ENCODE results near the gene PCBD1. TPM values are rescaled to one million over a fixed set of nuclear protein-coding genes. Genes with fewer than 3 reads are reported as not detected.

PCBD1 gene
- total RNA-seq, 2 donors from 2014 or later: 87.4 to 121 TPM

DNA sequence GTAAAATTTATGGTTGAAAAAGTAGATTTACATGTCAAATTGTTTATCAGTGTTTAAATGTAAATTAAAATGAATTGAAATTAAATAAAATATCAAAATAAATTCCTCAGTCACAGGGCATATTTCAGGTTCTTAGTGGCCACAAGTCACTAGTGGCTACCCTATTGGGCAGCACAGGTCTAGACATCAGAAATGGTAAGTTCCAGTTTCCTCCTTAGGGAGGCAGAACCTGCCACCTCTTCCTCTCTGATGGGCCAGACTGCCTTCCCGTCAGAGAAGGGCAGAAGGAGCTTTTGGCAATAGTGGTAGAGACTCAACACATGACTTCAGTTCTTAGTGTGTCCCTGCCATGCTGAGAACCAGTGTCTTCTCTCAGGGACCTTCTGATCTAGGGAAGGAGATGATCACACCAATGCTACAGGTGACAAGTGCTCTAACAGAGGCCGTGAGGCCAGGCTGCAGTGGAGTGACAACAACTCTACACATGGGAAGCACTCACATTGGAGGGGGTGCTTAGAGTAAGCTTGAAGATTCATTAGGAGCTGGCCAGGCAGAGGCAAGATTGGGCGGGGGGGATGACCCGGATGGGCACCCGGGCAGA, 14.4 kb upstream of the PCBD1 start:
- no peak overlapping the region for H3K4me3 ChIP-seq
- H3K27me3 ChIP-seq (replicated peaks; ENCODE audit: insufficient read depth): no peaks in the 10 kb centered on the region
- no peaks in the 10 kb centered on the region for H3K9me3 ChIP-seq
- no peaks in the 10 kb centered on the region for H3K4me1 ChIP-seq (replicated peaks)
- TF ChIP-seq, protein P1, sequence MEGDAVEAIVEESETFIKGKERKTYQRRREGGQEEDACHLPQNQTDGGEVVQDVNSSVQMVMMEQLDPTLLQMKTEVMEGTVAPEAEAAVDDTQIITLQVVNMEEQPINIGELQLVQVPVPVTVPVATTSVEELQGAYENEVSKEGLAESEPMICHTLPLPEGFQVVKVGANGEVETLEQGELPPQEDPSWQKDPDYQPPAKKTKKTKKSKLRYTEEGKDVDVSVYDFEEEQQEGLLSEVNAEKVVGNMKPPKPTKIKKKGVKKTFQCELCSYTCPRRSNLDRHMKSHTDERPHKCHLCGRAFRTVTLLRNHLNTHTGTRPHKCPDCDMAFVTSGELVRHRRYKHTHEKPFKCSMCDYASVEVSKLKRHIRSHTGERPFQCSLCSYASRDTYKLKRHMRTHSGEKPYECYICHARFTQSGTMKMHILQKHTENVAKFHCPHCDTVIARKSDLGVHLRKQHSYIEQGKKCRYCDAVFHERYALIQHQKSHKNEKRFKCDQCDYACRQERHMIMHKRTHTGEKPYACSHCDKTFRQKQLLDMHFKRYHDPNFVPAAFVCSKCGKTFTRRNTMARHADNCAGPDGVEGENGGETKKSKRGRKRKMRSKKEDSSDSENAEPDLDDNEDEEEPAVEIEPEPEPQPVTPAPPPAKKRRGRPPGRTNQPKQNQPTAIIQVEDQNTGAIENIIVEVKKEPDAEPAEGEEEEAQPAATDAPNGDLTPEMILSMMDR (IDR thresholded peaks at IDR 0.05): no peak
- TF ChIP-seq POLR2AphosphoS5 (IDR thresholded peaks at IDR 0.05) (no peak), POLR2A (IDR thresholded peaks at IDR 0.05) (no peak)
- WGBS: 75% methylated on average over 5 of the region's 5 CpGs
- DNase-seq (ENCODE audit: low spot score): no peak
- no peak overlapping the region for H3K27ac ChIP-seq
- no peaks in the 10 kb centered on the region for H3K36me3 ChIP-seq
- intact Hi-C loops (cut with DNase I): loop anchor here (5.0 kb wide), 1 partner anchor 385 kb away; no protein-coding TSS in a partner anchor

DNA sequence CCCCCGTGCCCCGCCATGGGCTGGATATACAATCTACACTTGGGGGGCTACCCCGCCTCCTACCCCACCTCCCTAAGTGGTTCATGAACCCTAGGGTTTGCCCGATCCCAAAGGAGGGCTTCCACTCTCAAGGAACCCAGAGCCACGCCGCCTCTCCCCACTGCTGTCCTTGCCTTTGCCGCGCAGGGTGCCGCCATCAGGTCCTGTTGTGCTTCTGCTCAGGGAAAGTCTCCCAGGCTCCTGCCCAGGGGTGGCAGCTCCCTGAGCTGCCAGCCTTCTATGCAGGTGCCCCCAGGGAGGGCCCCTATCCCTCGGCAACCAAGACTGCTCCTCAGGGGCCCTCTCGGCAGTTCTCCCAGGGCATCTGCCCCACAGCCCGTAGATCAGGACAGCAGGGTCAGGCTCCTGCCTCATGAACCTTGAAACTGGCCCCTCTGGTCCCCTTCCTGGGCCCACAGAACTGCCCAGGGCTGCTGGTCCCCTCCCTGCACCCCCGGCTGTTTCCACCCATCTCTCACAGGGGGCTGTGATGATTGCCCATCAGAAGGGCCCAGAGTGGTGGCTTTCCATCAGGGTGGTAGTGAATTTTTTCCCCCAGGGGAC, 13.0 kb upstream of the PCBD1 start:
- TF ChIP-seq, protein P1 (IDR thresholded peaks at IDR 0.05): no peak
- TF ChIP-seq POLR2A (IDR thresholded peaks at IDR 0.05): no peak
- H3K4me1 ChIP-seq (replicated peaks): no peaks in the 10 kb centered on the region
- DNase-seq (ENCODE audit: low spot score): no peak
- intact Hi-C loops (cut with DNase I): loop anchor here (5.0 kb wide), 1 partner anchor 386 kb away; no protein-coding TSS in a partner anchor
- H3K27ac ChIP-seq: no peak overlapping the region
- WGBS: 93% methylated on average over 13 of the region's 13 CpGs
- no peaks in the 10 kb centered on the region for H3K27me3 ChIP-seq (replicated peaks; ENCODE audit: insufficient read depth)
- H3K9me3 ChIP-seq: no peaks in the 10 kb centered on the region
- H3K36me3 ChIP-seq: no peaks in the 10 kb centered on the region
- no peak overlapping the region for H3K4me3 ChIP-seq

DNA sequence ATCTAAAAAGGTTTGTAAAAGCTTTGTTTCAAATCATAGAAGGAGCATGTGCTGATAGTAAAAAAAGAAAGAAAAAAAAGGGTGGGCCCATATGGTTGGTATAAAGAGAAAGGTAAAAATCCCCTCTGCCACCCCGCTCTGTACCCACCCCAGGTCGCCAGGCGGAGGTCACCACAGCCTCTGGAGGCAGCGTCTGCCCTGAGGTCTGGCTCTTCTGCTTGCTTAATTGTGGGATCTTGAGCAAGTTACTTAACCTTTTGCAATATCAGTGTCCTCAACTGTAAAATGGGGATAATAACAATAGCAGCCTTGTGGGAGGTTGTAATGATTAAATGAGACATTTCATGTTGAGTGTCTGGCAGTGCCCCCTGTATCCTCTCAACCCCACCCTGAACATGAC, 10.7 kb upstream of the PCBD1 start:
- 89% methylated on average over 4 of the region's 4 CpGs for WGBS
- Histone ChIP-seq H3K36me3 (no peaks in the 10 kb centered on the region), H3K9me3 (no peaks in the 10 kb centered on the region), H3K4me3 (no peak overlapping the region), H3K4me1 (replicated peaks) (no peaks in the 10 kb centered on the region), H3K27ac (no peak overlapping the region), H3K27me3 (replicated peaks; ENCODE audit: insufficient read depth) (no peaks in the 10 kb centered on the region)
- DNase-seq (ENCODE audit: low spot score): no peak
- TF ChIP-seq POLR2AphosphoS5 (IDR thresholded peaks at IDR 0.05) (no peak), POLR2A (IDR thresholded peaks at IDR 0.05) (no peak)
- TF ChIP-seq, protein P1 (IDR thresholded peaks at IDR 0.05): no peak
- intact Hi-C loops (cut with DNase I): no loop called here

DNA sequence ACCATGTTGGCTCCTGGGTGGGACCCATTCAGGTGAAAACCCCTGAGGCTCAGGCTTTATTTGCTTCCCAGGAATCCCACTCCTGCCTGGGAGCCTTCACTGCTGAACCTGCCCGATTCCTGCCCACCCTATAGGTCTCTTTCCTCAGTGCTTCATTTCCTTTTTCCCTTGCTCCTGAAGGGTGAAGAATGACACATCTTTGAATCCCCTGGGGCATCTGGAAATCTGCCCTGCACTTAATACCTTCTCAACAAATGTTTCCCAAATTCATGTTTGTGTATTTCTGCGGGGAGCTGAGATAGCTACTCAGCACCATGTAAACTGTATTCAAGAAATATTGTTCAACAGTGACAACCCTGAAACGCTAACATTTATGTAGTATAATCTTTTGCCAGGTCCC, 10.3 kb upstream of the PCBD1 start:
- Histone ChIP-seq H3K4me3 (no peak overlapping the region), H3K36me3 (no peaks in the 10 kb centered on the region), H3K27me3 (replicated peaks; ENCODE audit: insufficient read depth) (no peaks in the 10 kb centered on the region), H3K9me3 (no peaks in the 10 kb centered on the region), H3K4me1 (replicated peaks) (no peaks in the 10 kb centered on the region), H3K27ac (no peak overlapping the region)
- no peak for TF ChIP-seq POLR2A (IDR thresholded peaks at IDR 0.05)
- TF ChIP-seq, protein P1 (IDR thresholded peaks at IDR 0.05): no peak
- TF ChIP-seq POLR2AphosphoS5 (IDR thresholded peaks at IDR 0.05): no peak
- 73% methylated on average over 3 of the region's 3 CpGs for WGBS
- no peak for DNase-seq (ENCODE audit: low spot score)
- intact Hi-C loops (cut with DNase I): no loop called here

DNA sequence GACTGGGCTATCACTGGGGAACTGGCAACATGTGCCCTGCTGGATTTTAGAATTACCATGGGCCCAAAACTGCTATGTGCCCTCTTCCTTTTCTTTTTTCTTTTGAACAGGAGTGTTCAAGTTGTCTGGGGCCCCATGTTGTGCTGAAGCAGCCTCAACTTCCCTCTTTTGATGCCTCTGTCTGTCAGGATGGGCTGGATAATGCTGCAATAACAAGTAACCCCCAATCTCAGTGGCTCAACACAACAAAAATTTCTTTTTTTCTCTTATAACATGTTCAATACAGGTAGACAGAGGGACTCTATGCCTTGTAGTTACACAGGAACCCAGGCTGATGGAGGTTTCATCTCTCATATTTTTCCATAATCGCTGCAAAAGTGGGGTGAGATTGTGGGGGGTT, 8.2 kb upstream of the PCBD1 start:
- no peaks in the 10 kb centered on the region for H3K27me3 ChIP-seq (replicated peaks; ENCODE audit: insufficient read depth)
- intact Hi-C loops (cut with DNase I): no loop called here
- no peak overlapping the region for H3K4me3 ChIP-seq
- no peaks in the 10 kb centered on the region for H3K36me3 ChIP-seq
- WGBS: 100% methylated on average over 1 of the region's 1 CpG
- H3K4me1 ChIP-seq (replicated peaks): no peaks in the 10 kb centered on the region
- no peak overlapping the region for H3K27ac ChIP-seq
- TF ChIP-seq POLR2AphosphoS5 (IDR thresholded peaks at IDR 0.05) (no peak), POLR2A (IDR thresholded peaks at IDR 0.05) (no peak)
- TF ChIP-seq, protein P1 (IDR thresholded peaks at IDR 0.05): no peak
- no peak for DNase-seq (ENCODE audit: low spot score)
- no peaks in the 10 kb centered on the region for H3K9me3 ChIP-seq
